Neural cell (in vitro differentiated cells): ENCODE results near the gene CCDC87. TPM values are rescaled to one million over a fixed set of nuclear protein-coding genes. Genes with fewer than 3 reads are reported as not detected.
"Not testable (repeated sequence)": the region's sequence is repeated elsewhere in the genome, so short reads cannot be mapped to it uniquely, and the experiment has no call there.

Source experiments
- H2AFZ ChIP-seq: fragments of 200-600, 300-800 bp; sonication (generic), shearing (Covaris generic); 2 replicates; pipeline ENCODE4 v1.6.0; 2014; ENCODE audit warnings: low read depth, mild to moderate bottlenecking, antibody characterized with exemption, low read length, moderate library complexity
- H3F3A ChIP-seq: fragments of 200-600 bp; shearing (Covaris generic); 2 replicates; pipeline ENCODE4 v1.6.1; 2016; ENCODE audit warnings: mild to moderate bottlenecking, moderate library complexity, mixed read lengths, antibody characterized with exemption, low read length; ENCODE audit not compliant: insufficient read depth, poor library complexity, severe bottlenecking
- H3K27ac ChIP-seq: fragments of 200-600, 300-800 bp; sonication (generic), shearing (Covaris generic); 2 replicates; pipeline ENCODE4 v1.5.1; 2014; ENCODE audit warnings: mild to moderate bottlenecking, low read length, moderate library complexity
- H3K27me3 ChIP-seq: fragments of 300-800, 200-600 bp; sonication (generic), shearing (Covaris generic); 2 replicates; pipeline ENCODE4 v1.6.0; 2014; ENCODE audit warnings: mild to moderate bottlenecking, low read depth, low read length, moderate library complexity; ENCODE audit not compliant: insufficient read depth
- H3K36me3 ChIP-seq: fragments of 300-800, 200-600 bp; sonication (generic), shearing (Covaris generic); 2 replicates; pipeline ENCODE4 v1.5.1; 2014; ENCODE audit warnings: mild to moderate bottlenecking, antibody characterized with exemption, low read length, moderate library complexity; ENCODE audit not compliant: insufficient read depth
- H3K4me2 ChIP-seq: fragments of 300-800, 200-600 bp; sonication (generic), shearing (Covaris generic); 2 replicates; pipeline ENCODE4 v1.6.0; 2014; ENCODE audit warnings: mild to moderate bottlenecking, low read length
- H3K4me3 ChIP-seq: fragments of 300-800, 200-600 bp; sonication (generic), shearing (Covaris generic); 2 replicates; pipeline ENCODE4 v1.5.1; 2014; ENCODE audit warnings: mild to moderate bottlenecking, low read length, moderate library complexity
- H3K79me2 ChIP-seq: fragments of 200-600 bp; shearing (Covaris generic); replicated peaks from 2 replicates; pipeline ENCODE4 v1.6.0; 2014; ENCODE audit warnings: mild to moderate bottlenecking, low read length, moderate library complexity; ENCODE audit not compliant: insufficient read depth
- H3K9ac ChIP-seq: fragments of 300-800, 200-600 bp; sonication (generic), shearing (Covaris generic); 2 replicates; pipeline ENCODE4 v1.6.1; 2016; ENCODE audit warnings: mild to moderate bottlenecking, low read length, mixed read lengths
- H3K9me2 ChIP-seq: fragments of 200-600 bp; shearing (Covaris generic); 2 replicates; pipeline ENCODE4 v1.6.1; 2016; ENCODE audit warnings: mild to moderate bottlenecking, low read length, mixed read lengths; ENCODE audit not compliant: insufficient read depth
- H3K9me3 ChIP-seq: fragments of 200-600, 300-800 bp; sonication (generic), shearing (Covaris generic); 2 replicates; pipeline ENCODE4 v1.6.1; 2016; ENCODE audit warnings: mild to moderate bottlenecking, mixed run types, low read length, moderate library complexity, mixed read lengths
- H4K20me1 ChIP-seq: fragments of 200-600 bp; shearing (Covaris generic); 2 replicates; pipeline ENCODE4 v1.6.1; 2016; ENCODE audit warnings: mild to moderate bottlenecking, mixed run types; ENCODE audit not compliant: insufficient read depth
- EP300 ChIP-seq: fragments of 450-650 bp; conservative IDR thresholded peaks from 2 replicates; pipeline ENCODE4 v1.6.1; 2014; ENCODE audit warnings: antibody characterized with exemption, mild to moderate bottlenecking, moderate library complexity; ENCODE audit not compliant: poor library complexity, severe bottlenecking
- EZH2 ChIP-seq: fragments of 200-600, 300-800 bp; shearing (Covaris generic), sonication (generic); IDR thresholded peaks from 2 replicates; pipeline ENCODE4 v1.6.1; 2014; ENCODE audit warnings: antibody characterized with exemption, low read length, borderline replicate concordance, mild to moderate bottlenecking; ENCODE audit not compliant: insufficient read depth, poor library complexity, severe bottlenecking
- MXI1 ChIP-seq: fragments of 450-650 bp; conservative IDR thresholded peaks from 2 replicates; pipeline ENCODE4 v1.6.1; 2014; ENCODE audit warnings: antibody characterized with exemption, mild to moderate bottlenecking; ENCODE audit not compliant: poor library complexity, severe bottlenecking
- POLR2AphosphoS5 ChIP-seq: IDR thresholded peaks from 2 replicates; pipeline ENCODE4 v1.6.1; 2012
- RAD21 ChIP-seq: fragments of 450-650 bp; conservative IDR thresholded peaks from 2 replicates; pipeline ENCODE4 v1.6.1; 2014; ENCODE audit warnings: antibody characterized with exemption, mild to moderate bottlenecking, moderate library complexity
- SMC3 ChIP-seq: fragments of 450-650 bp; conservative IDR thresholded peaks from 2 replicates; pipeline ENCODE4 v1.6.1; 2014; ENCODE audit warnings: antibody characterized with exemption, mild to moderate bottlenecking, moderate library complexity; ENCODE audit not compliant: poor library complexity
- TAF1 ChIP-seq: IDR thresholded peaks from 2 replicates; pipeline ENCODE4 v1.6.1; 2012; ENCODE audit warnings: low read depth
- polyA plus RNA-seq: library from polyadenylated mRNA; depleted of rRNA; stranded (reverse); fragments of >200 nt; gene quantifications from 2 replicates; pipeline ENCODE4 v1.2.3, GENCODE V29; 2014
- TF ChIP-seq, protein P1 (sequence below): fragments of 450-650 bp; IDR thresholded peaks from 2 replicates; pipeline ENCODE4 v1.5.1; 2014; ENCODE audit warnings: antibody characterized with exemption, mild to moderate bottlenecking, moderate library complexity; ENCODE audit not compliant: poor library complexity, severe bottlenecking
- TF ChIP-seq, protein P2 (sequence below): IDR thresholded peaks from 2 replicates; pipeline ENCODE4 v1.6.1; 2012; ENCODE audit warnings: borderline replicate concordance

Gene CCDC87
- polyA plus RNA-seq, 1 donor from 2014 or later = not detected

DNA sequence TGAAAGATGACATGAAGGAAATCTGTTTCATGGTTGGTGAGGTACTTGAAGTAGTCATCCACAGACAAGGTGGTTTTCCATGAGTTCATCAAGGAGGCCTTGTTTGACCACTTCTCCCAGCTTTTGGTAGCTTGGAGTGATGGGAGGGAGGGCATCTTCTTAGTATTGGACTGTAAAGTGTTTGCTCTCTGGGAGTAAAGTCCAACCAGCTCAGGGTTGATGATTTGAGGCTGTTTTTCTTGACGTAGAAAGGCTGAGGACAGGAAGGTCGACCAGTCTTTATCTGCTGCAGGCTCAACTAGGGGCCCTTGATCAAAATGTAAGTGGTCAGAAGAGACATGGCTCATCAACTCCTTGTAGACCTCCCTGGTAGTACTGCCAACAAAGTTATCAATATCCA is 1.7 kb downstream of the CCDC87 start:
- Histone ChIP-seq H3K4me3 (no peak overlapping the region), H3K9ac (no peak overlapping the region), H3F3A (no peaks in the 10 kb centered on the region), H3K36me3 (no peaks in the 10 kb centered on the region), H3K4me2 (no peak overlapping the region), H3K9me2 (no peaks in the 10 kb centered on the region), H3K27me3 (no peaks in the 10 kb centered on the region), H3K9me3 (peaks cover 18% of the 10 kb centered on the region), H2AFZ (no peak overlapping the region), H4K20me1 (no peaks in the 10 kb centered on the region), H3K27ac (no peak overlapping the region), H3K79me2 (no peaks in the 10 kb centered on the region)
- TF ChIP-seq EZH2 = no peak
- TF ChIP-seq, protein P1, sequence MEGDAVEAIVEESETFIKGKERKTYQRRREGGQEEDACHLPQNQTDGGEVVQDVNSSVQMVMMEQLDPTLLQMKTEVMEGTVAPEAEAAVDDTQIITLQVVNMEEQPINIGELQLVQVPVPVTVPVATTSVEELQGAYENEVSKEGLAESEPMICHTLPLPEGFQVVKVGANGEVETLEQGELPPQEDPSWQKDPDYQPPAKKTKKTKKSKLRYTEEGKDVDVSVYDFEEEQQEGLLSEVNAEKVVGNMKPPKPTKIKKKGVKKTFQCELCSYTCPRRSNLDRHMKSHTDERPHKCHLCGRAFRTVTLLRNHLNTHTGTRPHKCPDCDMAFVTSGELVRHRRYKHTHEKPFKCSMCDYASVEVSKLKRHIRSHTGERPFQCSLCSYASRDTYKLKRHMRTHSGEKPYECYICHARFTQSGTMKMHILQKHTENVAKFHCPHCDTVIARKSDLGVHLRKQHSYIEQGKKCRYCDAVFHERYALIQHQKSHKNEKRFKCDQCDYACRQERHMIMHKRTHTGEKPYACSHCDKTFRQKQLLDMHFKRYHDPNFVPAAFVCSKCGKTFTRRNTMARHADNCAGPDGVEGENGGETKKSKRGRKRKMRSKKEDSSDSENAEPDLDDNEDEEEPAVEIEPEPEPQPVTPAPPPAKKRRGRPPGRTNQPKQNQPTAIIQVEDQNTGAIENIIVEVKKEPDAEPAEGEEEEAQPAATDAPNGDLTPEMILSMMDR = no peak
- TF ChIP-seq, protein P2, sequence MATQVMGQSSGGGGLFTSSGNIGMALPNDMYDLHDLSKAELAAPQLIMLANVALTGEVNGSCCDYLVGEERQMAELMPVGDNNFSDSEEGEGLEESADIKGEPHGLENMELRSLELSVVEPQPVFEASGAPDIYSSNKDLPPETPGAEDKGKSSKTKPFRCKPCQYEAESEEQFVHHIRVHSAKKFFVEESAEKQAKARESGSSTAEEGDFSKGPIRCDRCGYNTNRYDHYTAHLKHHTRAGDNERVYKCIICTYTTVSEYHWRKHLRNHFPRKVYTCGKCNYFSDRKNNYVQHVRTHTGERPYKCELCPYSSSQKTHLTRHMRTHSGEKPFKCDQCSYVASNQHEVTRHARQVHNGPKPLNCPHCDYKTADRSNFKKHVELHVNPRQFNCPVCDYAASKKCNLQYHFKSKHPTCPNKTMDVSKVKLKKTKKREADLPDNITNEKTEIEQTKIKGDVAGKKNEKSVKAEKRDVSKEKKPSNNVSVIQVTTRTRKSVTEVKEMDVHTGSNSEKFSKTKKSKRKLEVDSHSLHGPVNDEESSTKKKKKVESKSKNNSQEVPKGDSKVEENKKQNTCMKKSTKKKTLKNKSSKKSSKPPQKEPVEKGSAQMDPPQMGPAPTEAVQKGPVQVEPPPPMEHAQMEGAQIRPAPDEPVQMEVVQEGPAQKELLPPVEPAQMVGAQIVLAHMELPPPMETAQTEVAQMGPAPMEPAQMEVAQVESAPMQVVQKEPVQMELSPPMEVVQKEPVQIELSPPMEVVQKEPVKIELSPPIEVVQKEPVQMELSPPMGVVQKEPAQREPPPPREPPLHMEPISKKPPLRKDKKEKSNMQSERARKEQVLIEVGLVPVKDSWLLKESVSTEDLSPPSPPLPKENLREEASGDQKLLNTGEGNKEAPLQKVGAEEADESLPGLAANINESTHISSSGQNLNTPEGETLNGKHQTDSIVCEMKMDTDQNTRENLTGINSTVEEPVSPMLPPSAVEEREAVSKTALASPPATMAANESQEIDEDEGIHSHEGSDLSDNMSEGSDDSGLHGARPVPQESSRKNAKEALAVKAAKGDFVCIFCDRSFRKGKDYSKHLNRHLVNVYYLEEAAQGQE = no peak
- TF ChIP-seq EP300 = no peak
- no peak for TF ChIP-seq RAD21
- no peak for TF ChIP-seq TAF1
- no peak for TF ChIP-seq MXI1
- no peak for TF ChIP-seq SMC3
- no peak for TF ChIP-seq POLR2AphosphoS5

DNA sequence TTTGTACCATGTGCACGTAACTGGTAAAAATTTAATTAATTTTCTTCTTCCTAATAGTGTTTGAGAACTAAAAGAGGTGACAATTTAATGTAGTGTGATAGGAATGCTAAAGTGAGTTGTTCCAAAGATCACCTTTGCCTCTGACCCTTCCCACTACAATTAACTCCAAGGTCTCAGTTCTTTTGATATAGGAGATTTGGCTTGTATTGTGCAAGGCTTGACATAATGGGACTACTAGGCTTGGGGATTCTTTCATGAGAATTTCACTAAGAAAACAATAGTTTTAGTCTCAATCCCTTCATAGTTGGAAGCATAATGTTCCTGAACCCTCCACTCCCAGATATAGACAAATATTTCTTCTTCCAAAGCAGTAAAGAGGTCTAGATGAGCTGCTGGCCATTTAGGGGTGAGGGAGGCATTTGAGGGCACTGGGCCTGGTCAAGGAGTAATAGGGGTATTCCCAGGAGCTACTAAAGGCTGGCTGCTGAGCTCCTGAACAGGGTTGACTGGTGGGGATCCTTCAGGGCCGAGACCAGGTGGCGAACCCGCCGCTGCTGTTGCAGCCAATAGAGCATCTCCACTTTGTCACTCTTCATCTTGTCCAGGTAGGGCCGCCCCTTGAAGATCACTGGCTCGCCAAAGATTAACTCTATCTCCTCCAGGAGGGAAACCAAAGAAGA is 2.7 kb downstream of the CCDC87 start:
- Histone ChIP-seq H4K20me1 (no peaks in the 10 kb centered on the region), H3K9ac (no peak overlapping the region), H3K79me2 (no peaks in the 10 kb centered on the region), H3K9me3 (peaks cover 18% of the 10 kb centered on the region), H3K4me2 (no peak overlapping the region), H3K9me2 (no peaks in the 10 kb centered on the region), H3K4me3 (no peak overlapping the region), H3F3A (no peaks in the 10 kb centered on the region), H2AFZ (no peak overlapping the region), H3K36me3 (no peaks in the 10 kb centered on the region), H3K27me3 (no peaks in the 10 kb centered on the region), H3K27ac (no peak overlapping the region)
- TF ChIP-seq SMC3 = no peak
- TF ChIP-seq RAD21 = no peak
- no peak for TF ChIP-seq EZH2
- TF ChIP-seq POLR2AphosphoS5 = no peak
- TF ChIP-seq, protein P2 = no peak
- TF ChIP-seq TAF1 = no peak
- TF ChIP-seq, protein P1 = no peak
- TF ChIP-seq EP300 = no peak
- TF ChIP-seq MXI1 = no peak

DNA sequence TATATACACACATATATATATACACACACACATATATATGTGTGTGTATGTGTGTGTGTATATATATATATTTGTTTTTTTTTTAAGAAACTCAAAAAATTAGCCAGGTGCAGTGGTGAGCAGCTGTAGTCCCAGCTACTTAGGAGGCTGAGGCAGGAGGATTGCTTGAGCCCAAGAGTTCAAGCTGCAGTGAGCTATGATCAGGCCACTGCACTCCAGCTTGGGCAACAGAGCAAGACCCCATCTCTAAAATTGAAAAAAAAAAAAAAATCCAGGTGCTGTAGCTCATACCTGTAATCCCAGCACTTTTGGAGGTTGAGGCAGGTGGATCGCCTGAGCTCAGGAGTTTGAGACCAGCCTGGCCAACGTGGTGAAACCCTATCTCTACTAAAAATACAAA is 3.5 kb downstream of the CCDC87 start:
- H3K9ac ChIP-seq, H3K27ac ChIP-seq: not testable (repeated sequence)
- H3K9me3 ChIP-seq = peaks cover 18% of the 10 kb centered on the region

More for the DNA sequence above, 3.5 kb downstream of the CCDC87 start:
- not testable (repeated sequence) for H4K20me1 ChIP-seq, H3K79me2 ChIP-seq, H3K4me3 ChIP-seq, H3K4me2 ChIP-seq, H2AFZ ChIP-seq, H3K9me2 ChIP-seq, H3K36me3 ChIP-seq, H3K27me3 ChIP-seq, H3F3A ChIP-seq
